Gastrocnemius medialis (tissue), 4 donors: Measurements from ENCODE around the gene THEM4. TPM values are rescaled to one million over a fixed set of nuclear protein-coding genes. Genes with fewer than 3 reads are reported as not detected.
A peak's percentile ranks its signal among the peaks of the same experiment; 100 is the strongest.

ENCODE experiments used
- ATAC-seq, 2 donors: fragments of 150-250 bp; one replicate each; pipeline ENCODE4 v1.9.1; 2016
- DNase-seq, 2 donors: peaks; one replicate each; pipeline ENCODE4 v3.0.0-alpha.2; 2019
- H3K27ac ChIP-seq, 4 donors: fragments of 200-600 bp; sonication (generic); 1 replicate in 1 of 4; 2 replicates in 3 of 4; pipeline ENCODE4 v1.5.1; 2016 to 2018; ENCODE audit warnings: mild to moderate bottlenecking in 2 of 4, moderate library complexity in 1 of 4
- H3K27me3 ChIP-seq, 3 donors: fragments of 200-600 bp; sonication (generic) in 2 of 3; 1 replicate in 1 of 3; 2 replicates in 2 of 3; pipeline versions ENCODE4 v1.5.1 to v1.6.0; 2016 to 2019; ENCODE audit warnings: mild to moderate bottlenecking in 1 of 3, moderate library complexity in 1 of 3
- H3K36me3 ChIP-seq, 2 donors: fragments of 200-600 bp; sonication (generic) in 1 of 2; one replicate each; pipeline ENCODE4 v1.5.1; 2017 to 2018
- H3K4me1 ChIP-seq, 2 donors: fragments of 200-600 bp; sonication (generic) in 1 of 2; one replicate each; pipeline ENCODE4 v1.5.1; 2016 to 2017; ENCODE audit warnings: mild to moderate bottlenecking in 2 of 2
- H3K4me3 ChIP-seq, 4 donors: fragments of 200-600 bp; sonication (generic) in 3 of 4; 1 replicate in 1 of 4; 2 replicates in 3 of 4; pipeline ENCODE4 v1.5.1; 2016 to 2019; ENCODE audit warnings: mild to moderate bottlenecking in 2 of 4
- H3K9me3 ChIP-seq, 3 donors: fragments of 200-600 bp; sonication (generic) in 2 of 3; 1 replicate in 1 of 3; 2 replicates in 2 of 3; pipeline ENCODE4 v1.5.1; 2016 to 2019
- POLR2A ChIP-seq, 2 donors: fragments of 450-650 bp; IDR thresholded peaks; one replicate each; pipeline ENCODE4 v1.6.1; 2017; ENCODE audit warnings: antibody characterized with exemption in 2 of 2, mild to moderate bottlenecking in 2 of 2, moderate library complexity in 2 of 2
- in situ Hi-C, 4 donors: fragments of 200-750 bp; cut with MboI; loops; one replicate each; pipeline versions ENCODE4 v1.15.0 to v1.8.0; 2017; ENCODE audit warnings: low sequenced_read_pairs in 4 of 4
- intact Hi-C: fragments of 100-400 bp; cut with DNase I; formaldehyde crosslinking; loops from one replicate; pipeline ENCODE4 v1.15.1; 2023; ENCODE audit warnings: low total_unique reads
- total RNA-seq, 4 donors: library from RNA; depleted of rRNA; stranded (reverse); fragments of >200 nt; gene quantifications; one replicate each; pipeline versions ENCODE4 v1.1.0 to v1.2.3, GENCODE V29; 2016
- TF ChIP-seq, protein P1 (sequence below), 5 experiments: fragments of 450-650 bp in 3 of 5; fragments of 200-600 bp in 2 of 5; sonication (generic) in 2 of 5; IDR thresholded peaks in 4 of 5; conservative IDR thresholded peaks in 1 of 5; 1 replicate in 4 of 5; 2 replicates in 1 of 5; pipeline ENCODE4 v1.5.1; 2016 to 2019; ENCODE audit warnings: antibody characterized with exemption in 5 of 5, mild to moderate bottlenecking in 3 of 5, moderate library complexity in 3 of 5

Gene THEM4
- total RNA-seq, 4 donors from 2014 or later, result 7.7 to 21.8 (median 9.6) TPM

DNA sequence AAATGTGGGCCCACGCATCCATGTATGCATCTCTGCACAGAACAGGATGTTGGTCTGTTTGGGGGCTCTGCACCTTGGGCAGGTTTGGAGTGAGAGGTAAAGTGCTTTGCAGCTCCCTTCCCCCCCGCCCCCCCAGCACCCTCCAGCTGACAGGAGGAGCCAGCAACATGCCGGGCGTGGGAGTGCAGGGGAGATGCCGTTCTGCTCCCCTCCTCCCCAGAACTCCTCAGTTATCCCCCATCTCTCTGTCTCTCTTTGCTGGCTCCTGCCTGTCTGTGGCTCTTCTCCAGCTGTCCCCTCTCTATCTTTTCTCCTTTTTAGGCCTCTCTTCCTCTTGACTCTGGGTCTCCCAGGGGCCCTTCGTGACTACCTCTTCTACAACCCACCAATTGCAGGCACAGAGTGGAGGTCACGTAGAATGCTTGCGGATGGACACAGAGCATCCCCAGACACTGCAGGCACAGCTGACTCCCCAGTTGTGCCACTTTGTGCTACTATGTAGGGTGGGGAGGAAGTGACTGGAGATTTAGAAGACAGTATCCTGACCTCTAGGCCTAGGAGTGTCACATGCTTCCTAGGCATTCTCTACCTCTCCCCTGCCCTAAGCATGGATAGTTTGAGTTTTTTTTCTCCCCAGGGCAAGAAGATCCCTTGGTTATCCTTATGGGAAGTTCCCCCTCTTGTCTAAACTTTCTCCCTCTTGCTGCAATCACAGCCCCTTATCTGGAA, 76.0 kb downstream of the THEM4 start:
- intact Hi-C loops, result loop anchor here (5.0 to 10.0 kb wide), 4 partner anchors 291 to 1801 kb away; partner anchors contain the start of genes CHTOP, TUFT1 and ZNF687
- no peak for DNase-seq
- in situ Hi-C loops, result loop anchor here (10.0 to 25.0 kb wide), 3 partner anchors 221 to 246 kb away; partner anchors contain the start of gene SNX27 (in 1 of the 4)
- Histone ChIP-seq H3K9me3 (no peaks in the 10 kb centered on the region), H3K36me3 (no peaks in the 10 kb centered on the region), H3K4me3 (no peak overlapping the region), H3K27ac (peak overlapping the region; percentile 98 to 99 (median 99)), H3K4me1 (peaks cover 40 to 46% of the 10 kb centered on the region in 2 donors), H3K27me3 (peaks cover 4 to 11% (median 8%) of the 10 kb centered on the region in 3 donors)
- ATAC-seq, result no peak
- TF ChIP-seq, protein P1, sequence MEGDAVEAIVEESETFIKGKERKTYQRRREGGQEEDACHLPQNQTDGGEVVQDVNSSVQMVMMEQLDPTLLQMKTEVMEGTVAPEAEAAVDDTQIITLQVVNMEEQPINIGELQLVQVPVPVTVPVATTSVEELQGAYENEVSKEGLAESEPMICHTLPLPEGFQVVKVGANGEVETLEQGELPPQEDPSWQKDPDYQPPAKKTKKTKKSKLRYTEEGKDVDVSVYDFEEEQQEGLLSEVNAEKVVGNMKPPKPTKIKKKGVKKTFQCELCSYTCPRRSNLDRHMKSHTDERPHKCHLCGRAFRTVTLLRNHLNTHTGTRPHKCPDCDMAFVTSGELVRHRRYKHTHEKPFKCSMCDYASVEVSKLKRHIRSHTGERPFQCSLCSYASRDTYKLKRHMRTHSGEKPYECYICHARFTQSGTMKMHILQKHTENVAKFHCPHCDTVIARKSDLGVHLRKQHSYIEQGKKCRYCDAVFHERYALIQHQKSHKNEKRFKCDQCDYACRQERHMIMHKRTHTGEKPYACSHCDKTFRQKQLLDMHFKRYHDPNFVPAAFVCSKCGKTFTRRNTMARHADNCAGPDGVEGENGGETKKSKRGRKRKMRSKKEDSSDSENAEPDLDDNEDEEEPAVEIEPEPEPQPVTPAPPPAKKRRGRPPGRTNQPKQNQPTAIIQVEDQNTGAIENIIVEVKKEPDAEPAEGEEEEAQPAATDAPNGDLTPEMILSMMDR (IDR thresholded peaks at IDR 0.05 in 4 of 5, conservative IDR thresholded peaks at IDR 0.05 in 1 of 5), result no peak
- no peak for TF ChIP-seq POLR2A (IDR thresholded peaks at IDR 0.05)

DNA sequence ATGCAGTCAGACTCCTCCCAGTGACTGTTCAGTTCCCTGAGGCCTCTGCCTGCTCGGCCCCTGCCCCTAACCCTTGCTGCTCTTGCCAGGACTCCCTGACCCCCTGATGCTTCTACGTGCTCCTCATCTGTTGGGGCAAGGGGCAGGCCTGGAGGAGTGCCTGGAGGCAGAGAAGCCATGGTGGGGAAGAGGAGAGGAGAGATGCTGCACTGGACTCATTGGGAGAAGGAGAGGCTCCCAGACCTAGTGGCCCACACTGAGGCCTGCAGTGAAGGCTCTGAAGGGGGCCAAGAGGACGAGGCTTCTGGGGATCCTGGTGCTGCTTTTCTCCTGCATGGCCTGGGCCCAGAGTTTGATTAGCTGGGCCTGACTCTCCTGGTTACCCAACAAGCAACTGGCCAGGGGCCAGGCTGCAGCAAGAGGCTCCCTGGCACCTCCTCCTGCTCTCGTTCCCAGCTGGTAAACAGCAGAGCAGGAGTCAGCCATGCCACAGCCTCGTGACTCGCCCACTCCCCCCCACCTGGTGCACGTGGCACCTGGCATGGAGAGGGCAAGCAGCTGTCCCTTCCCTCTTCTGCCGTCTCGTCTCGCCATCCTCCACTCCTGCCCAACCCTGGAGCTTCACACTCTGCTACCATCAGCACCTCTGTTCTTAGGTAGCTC, 76.9 kb downstream of the THEM4 start:
- in situ Hi-C loops, result loop anchor here (10.0 to 25.0 kb wide), 3 partner anchors 220 to 245 kb away; partner anchors contain the start of gene SNX27 (in 1 of the 4)
- Histone ChIP-seq H3K36me3 (no peaks in the 10 kb centered on the region), H3K4me1 (peaks cover 46 to 47% of the 10 kb centered on the region in 2 donors), H3K27me3 (peaks cover 0 to 6% (median 2%) of the 10 kb centered on the region in 3 donors), H3K27ac (peak overlapping the region; percentile 98 to 99 (median 99)), H3K4me3 (peak overlapping the region in 1 of 4 donors; percentile 84), H3K9me3 (no peaks in the 10 kb centered on the region)
- ATAC-seq, result peak; percentile 67 to 69
- peak; percentile 96 to 99 for DNase-seq
- intact Hi-C loops, result loop anchor here (1.0 to 10.0 kb wide), 6 partner anchors 42 to 1802 kb away; partner anchors contain the start of genes CHTOP, TDRKH, TUFT1 and ZNF687
- peak; percentile 18 to 39 for TF ChIP-seq POLR2A (IDR thresholded peaks at IDR 0.05)
- TF ChIP-seq, protein P1 (IDR thresholded peaks at IDR 0.05 in 4 of 5, conservative IDR thresholded peaks at IDR 0.05 in 1 of 5), result peak in 1 of 5 experiments; percentile 33

DNA sequence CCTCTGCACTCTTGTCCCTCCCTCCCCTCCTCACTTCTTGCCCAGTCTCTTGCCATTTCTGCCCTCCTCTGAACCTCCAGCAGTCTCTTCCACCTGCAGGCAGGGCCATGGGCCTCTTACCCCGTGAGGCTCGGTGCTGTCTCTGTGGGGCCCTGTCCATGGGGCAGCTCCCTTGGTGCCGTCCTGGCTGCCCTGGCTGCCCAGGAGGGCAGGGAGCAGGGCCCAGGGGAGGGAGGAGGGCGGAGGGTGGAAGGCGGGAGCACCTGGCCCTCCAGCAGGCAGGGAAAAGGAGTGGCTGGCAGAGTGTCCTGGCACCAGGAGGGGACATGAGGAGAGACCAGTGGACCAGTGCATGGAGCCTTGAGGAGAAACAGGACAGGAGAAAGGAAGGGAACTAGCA, 77.7 kb downstream of the THEM4 start, which contains the start of gene RORC:
RORC (minus strand) TSS at position 198 of the 400 bp plus-strand sequence; CDS start at position 160, 38 bp downstream.
- ATAC-seq (peak; percentile 62 to 72), DNase-seq (peak; percentile 89 to 94)
- TF ChIP-seq POLR2A (IDR thresholded peaks at IDR 0.05), result peak; percentile 82 to 88
- TF ChIP-seq, protein P1 (IDR thresholded peaks at IDR 0.05 in 4 of 5, conservative IDR thresholded peaks at IDR 0.05 in 1 of 5), result no peak
- Histone ChIP-seq H3K27ac (peak within 1 kb of the TSS; percentile 98 to 99 (median 99)), H3K4me1 (peaks cover 49 to 55% of the 10 kb centered on the region in 2 donors), H3K9me3 (no peaks in the 10 kb centered on the region), H3K36me3 (no peaks in the 10 kb centered on the region), H3K27me3 (no peaks in the 10 kb centered on the region), H3K4me3 (peak within 1 kb of the TSS; percentile 73 to 84 (median 76))
- intact Hi-C loops, result loop anchor here (1.0 to 10.0 kb wide), 6 partner anchors 41 to 1803 kb away; partner anchors contain the start of genes CHTOP, TDRKH, TUFT1 and ZNF687
- in situ Hi-C loops, result loop anchor here (10.0 to 25.0 kb wide), 3 partner anchors 219 to 244 kb away; partner anchors contain the start of gene SNX27 (in 1 of the 4)

DNA sequence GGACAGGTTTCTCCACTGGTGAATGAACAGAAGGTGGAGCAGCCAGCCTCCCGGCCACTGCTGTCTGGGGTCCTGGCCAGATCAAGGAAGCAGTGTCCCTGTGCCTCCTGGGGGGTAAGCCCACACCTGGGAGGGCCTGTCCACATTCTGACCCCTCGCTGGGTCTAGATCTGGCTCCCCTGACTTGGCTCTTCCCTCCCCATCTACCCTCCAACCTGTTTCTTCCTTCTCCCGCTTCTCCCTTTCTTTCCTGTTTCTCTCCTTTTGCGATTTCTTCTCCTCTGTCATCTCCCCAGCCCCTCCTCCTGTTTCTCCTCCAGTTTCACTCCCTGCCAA, 78.1 kb downstream of the THEM4 start:
- intact Hi-C loops, result loop anchor here (5.0 to 10.0 kb wide), 4 partner anchors 289 to 1804 kb away; partner anchors contain the start of genes CHTOP, TUFT1 and ZNF687
- Histone ChIP-seq H3K27me3 (no peaks in the 10 kb centered on the region), H3K36me3 (no peaks in the 10 kb centered on the region), H3K27ac (peak overlapping the region; percentile 98 to 99 (median 99)), H3K4me1 (peaks cover 51 to 58% of the 10 kb centered on the region in 2 donors), H3K9me3 (no peaks in the 10 kb centered on the region), H3K4me3 (peak overlapping the region; percentile 73 to 84 (median 76))
- ATAC-seq (peak in 1 of 2 donors; percentile 28), DNase-seq (no peak)
- TF ChIP-seq POLR2A (IDR thresholded peaks at IDR 0.05), result peak in 1 of 2 donors; percentile 2
- TF ChIP-seq, protein P1 (IDR thresholded peaks at IDR 0.05 in 4 of 5, conservative IDR thresholded peaks at IDR 0.05 in 1 of 5), result no peak
- in situ Hi-C loops, result loop anchor here (10.0 to 25.0 kb wide), 3 partner anchors 219 to 244 kb away; partner anchors contain the start of gene SNX27 (in 1 of the 4)
